ENCODE results near the gene ECE1. TPM values are rescaled to one million over a fixed set of nuclear protein-coding genes. Genes with fewer than 3 reads are reported as not detected.

ECE1 gene
- total and polyA plus RNA-seq, 2 of the 13 experiments (the other 11 are each of a cell fraction or from before 2014, with no cell fraction given): 13.5 to 21.2 TPM

DNA sequence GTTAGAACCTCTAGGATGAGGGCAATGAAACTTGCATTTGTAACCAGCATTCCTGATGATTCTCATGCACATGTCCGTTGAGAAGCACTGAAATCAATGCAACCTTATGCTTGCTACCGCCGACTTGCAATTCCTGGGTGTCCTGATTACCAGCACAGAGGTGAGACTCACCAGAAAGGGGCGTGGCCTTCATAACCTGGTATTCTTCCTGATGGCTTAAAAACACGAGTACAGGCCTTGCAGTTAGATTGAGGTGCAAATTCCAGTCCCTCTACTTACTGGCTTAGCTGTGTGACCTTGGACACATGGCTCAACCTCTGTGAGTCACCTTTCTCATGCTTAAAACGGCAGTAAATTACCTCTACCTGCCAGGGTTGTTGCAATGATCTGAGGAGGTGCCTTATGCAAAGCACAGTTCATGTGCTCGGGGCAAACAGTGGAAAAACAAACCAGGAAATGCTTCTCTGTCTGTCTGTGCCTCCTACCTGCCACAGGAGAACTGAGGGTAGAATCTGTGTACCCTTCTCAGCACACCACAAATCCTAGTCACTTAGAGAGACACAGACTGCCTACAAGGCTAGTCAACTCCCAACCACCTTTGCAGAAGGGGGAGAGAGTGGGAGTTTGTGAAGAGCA, 39.1 kb upstream of the ECE1 start (continued):
- TF ChIP-seq, protein P1, sequence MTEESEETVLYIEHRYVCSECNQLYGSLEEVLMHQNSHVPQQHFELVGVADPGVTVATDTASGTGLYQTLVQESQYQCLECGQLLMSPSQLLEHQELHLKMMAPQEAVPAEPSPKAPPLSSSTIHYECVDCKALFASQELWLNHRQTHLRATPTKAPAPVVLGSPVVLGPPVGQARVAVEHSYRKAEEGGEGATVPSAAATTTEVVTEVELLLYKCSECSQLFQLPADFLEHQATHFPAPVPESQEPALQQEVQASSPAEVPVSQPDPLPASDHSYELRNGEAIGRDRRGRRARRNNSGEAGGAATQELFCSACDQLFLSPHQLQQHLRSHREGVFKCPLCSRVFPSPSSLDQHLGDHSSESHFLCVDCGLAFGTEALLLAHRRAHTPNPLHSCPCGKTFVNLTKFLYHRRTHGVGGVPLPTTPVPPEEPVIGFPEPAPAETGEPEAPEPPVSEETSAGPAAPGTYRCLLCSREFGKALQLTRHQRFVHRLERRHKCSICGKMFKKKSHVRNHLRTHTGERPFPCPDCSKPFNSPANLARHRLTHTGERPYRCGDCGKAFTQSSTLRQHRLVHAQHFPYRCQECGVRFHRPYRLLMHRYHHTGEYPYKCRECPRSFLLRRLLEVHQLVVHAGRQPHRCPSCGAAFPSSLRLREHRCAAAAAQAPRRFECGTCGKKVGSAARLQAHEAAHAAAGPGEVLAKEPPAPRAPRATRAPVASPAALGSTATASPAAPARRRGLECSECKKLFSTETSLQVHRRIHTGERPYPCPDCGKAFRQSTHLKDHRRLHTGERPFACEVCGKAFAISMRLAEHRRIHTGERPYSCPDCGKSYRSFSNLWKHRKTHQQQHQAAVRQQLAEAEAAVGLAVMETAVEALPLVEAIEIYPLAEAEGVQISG (CRISPR knock-in tag; IDR thresholded peaks at IDR 0.05): peak; percentile 45; the same call in 1 of the 2 replicates
- TF ChIP-seq ZBTB42 (CRISPR knock-in tag; IDR thresholded peaks at IDR 0.05) (no peak), ZNF746 (CRISPR knock-in tag; IDR thresholded peaks at IDR 0.05) (no peak; the same call in 1 of the 2 replicates), ZNF383 (CRISPR knock-in tag; IDR thresholded peaks at IDR 0.05; ENCODE audit: borderline replicate concordance) (no peak), SYNCRIP (IDR thresholded peaks at IDR 0.05; ENCODE audit: insufficient read depth, low read depth, low read length) (no peak), HIVEP1 (CRISPR knock-in tag; IDR thresholded peaks at IDR 0.05) (peak; percentile 39; the same call in 1 of the 2 replicates), MYNN (CRISPR knock-in tag; IDR thresholded peaks at IDR 0.05; ENCODE audit: low read depth) (no peak), ZNF121 (CRISPR knock-in tag; IDR thresholded peaks at IDR 0.05) (0 out of 2 replicates have a peak, but pooled peaks have one; percentile 6), ZFP37 (CRISPR knock-in tag; IDR thresholded peaks at IDR 0.05; ENCODE audit: borderline replicate concordance) (peak; percentile 23; the same call in 1 of the 2 replicates), ZSCAN25 (CRISPR knock-in tag; IDR thresholded peaks at IDR 0.05) (peak; percentile 81; the same call in 1 of the 2 replicates), ZNF274 (CRISPR knock-in tag; IDR thresholded peaks at IDR 0.05) (peak; percentile 66; the same call in 1 of the 2 replicates), ZNF343 (CRISPR knock-in tag; IDR thresholded peaks at IDR 0.05) (no peak), MEF2D (CRISPR knock-in tag; IDR thresholded peaks at IDR 0.05) (0 out of 2 replicates have a peak, but pooled peaks have one; percentile 45), NRL (CRISPR knock-in tag; IDR thresholded peaks at IDR 0.05; ENCODE audit: borderline replicate concordance) (no peak), ZNF20 (CRISPR knock-in tag; IDR thresholded peaks at IDR 0.05) (0 out of 2 replicates have a peak, but pooled peaks have one; percentile 47), FOXP1 (IDR thresholded peaks at IDR 0.05) (no peak), FOXP1 (CRISPR knock-in tag; IDR thresholded peaks at IDR 0.05) (peak; percentile 87), ZNF644 (CRISPR knock-in tag; IDR thresholded peaks at IDR 0.05; ENCODE audit: low read depth) (peak; percentile 72), SMAD1 (CRISPR knock-in tag; IDR thresholded peaks at IDR 0.05; ENCODE audit: borderline replicate concordance, low read depth) (no peak), TBX3 (IDR thresholded peaks at IDR 0.05; ENCODE audit: borderline replicate concordance) (peak; percentile 69; the same call in 1 of the 2 replicates), KMT2A (CRISPR knock-in tag; IDR thresholded peaks at IDR 0.05) (peak; percentile 63; the same call in 1 of the 2 replicates)
- TF ChIP-seq, protein P2, sequence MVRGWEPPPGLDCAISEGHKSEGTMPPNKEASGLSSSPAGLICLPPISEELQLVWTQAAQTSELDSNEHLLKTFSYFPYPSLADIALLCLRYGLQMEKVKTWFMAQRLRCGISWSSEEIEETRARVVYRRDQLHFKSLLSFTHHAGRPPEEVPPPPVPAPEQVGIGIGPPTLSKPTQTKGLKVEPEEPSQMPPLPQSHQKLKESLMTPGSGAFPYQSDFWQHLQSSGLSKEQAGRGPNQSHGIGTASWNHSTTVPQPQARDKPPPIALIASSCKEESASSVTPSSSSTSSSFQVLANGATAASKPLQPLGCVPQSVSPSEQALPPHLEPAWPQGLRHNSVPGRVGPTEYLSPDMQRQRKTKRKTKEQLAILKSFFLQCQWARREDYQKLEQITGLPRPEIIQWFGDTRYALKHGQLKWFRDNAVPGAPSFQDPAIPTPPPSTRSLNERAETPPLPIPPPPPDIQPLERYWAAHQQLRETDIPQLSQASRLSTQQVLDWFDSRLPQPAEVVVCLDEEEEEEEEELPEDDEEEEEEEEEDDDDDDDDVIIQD (CRISPR knock-in tag; IDR thresholded peaks at IDR 0.05; ENCODE audit: low read depth): 0 out of 2 replicates have a peak, but pooled peaks have one; percentile 28
- TF ChIP-seq, protein P3, sequence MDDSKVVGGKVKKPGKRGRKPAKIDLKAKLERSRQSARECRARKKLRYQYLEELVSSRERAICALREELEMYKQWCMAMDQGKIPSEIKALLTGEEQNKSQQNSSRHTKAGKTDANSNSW (CRISPR knock-in tag; IDR thresholded peaks at IDR 0.05; ENCODE audit: borderline replicate concordance): no peak
- TF ChIP-seq, protein P4, sequence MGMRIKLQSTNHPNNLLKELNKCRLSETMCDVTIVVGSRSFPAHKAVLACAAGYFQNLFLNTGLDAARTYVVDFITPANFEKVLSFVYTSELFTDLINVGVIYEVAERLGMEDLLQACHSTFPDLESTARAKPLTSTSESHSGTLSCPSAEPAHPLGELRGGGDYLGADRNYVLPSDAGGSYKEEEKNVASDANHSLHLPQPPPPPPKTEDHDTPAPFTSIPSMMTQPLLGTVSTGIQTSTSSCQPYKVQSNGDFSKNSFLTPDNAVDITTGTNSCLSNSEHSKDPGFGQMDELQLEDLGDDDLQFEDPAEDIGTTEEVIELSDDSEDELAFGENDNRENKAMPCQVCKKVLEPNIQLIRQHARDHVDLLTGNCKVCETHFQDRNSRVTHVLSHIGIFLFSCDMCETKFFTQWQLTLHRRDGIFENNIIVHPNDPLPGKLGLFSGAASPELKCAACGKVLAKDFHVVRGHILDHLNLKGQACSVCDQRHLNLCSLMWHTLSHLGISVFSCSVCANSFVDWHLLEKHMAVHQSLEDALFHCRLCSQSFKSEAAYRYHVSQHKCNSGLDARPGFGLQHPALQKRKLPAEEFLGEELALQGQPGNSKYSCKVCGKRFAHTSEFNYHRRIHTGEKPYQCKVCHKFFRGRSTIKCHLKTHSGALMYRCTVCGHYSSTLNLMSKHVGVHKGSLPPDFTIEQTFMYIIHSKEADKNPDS (CRISPR knock-in tag; IDR thresholded peaks at IDR 0.05): 0 out of 2 replicates have a peak, but pooled peaks have one; percentile 45

Measured in HepG2 (cell line).